Measurements from ENCODE around the gene RALB. TPM values are rescaled to one million over a fixed set of nuclear protein-coding genes. Genes with fewer than 3 reads are reported as not detected.

Gene RALB
- total RNA-seq, 1 donor from 2014 or later = 56.0 TPM

- H3K4me3 ChIP-seq (ENCODE audit: low read depth, low read length) = no peak overlapping the region
- TF ChIP-seq CTCF (conservative IDR thresholded peaks at IDR 0.05; ENCODE audit: low read depth, low read length) = no peak
- DNase-seq (ENCODE audit: low read depth) = no peak
Measured at GRCh38 chr2:120332384-120332783, 79.7 kb downstream of the RALB start.

- TF ChIP-seq CTCF (conservative IDR thresholded peaks at IDR 0.05; ENCODE audit: low read depth, low read length) = no peak
- no peak for DNase-seq (ENCODE audit: low read depth)
- H3K4me3 ChIP-seq (ENCODE audit: low read depth, low read length) = no peak overlapping the region
Measured at GRCh38 chr2:120334068-120334467, 81.4 kb downstream of the RALB start.

GRCh38 chr2:120336749-120337148 lies 84.1 kb downstream of the RALB start:
- TF ChIP-seq CTCF (conservative IDR thresholded peaks at IDR 0.05; ENCODE audit: low read depth, low read length) = no peak
- H3K4me3 ChIP-seq (ENCODE audit: low read depth, low read length) = no peak overlapping the region
- no peak for DNase-seq (ENCODE audit: low read depth)

GRCh38 chr2:120338015-120338414 lies 85.4 kb downstream of the RALB start:
- DNase-seq (ENCODE audit: low read depth) = no peak
- no peak for TF ChIP-seq CTCF (conservative IDR thresholded peaks at IDR 0.05; ENCODE audit: low read depth, low read length)
- no peak overlapping the region for H3K4me3 ChIP-seq (ENCODE audit: low read depth, low read length)

- H3K4me3 ChIP-seq (ENCODE audit: low read depth, low read length) = no peak overlapping the region
- DNase-seq (ENCODE audit: low read depth) = no peak
- no peak for TF ChIP-seq CTCF (conservative IDR thresholded peaks at IDR 0.05; ENCODE audit: low read depth, low read length)
Measured at GRCh38 chr2:120341977-120342376, 89.3 kb downstream of the RALB start.

GRCh38 chr2:120342446-120342845 lies 89.8 kb downstream of the RALB start:
- DNase-seq (ENCODE audit: low read depth) = no peak
- H3K4me3 ChIP-seq (ENCODE audit: low read depth, low read length) = no peak overlapping the region
- no peak for TF ChIP-seq CTCF (conservative IDR thresholded peaks at IDR 0.05; ENCODE audit: low read depth, low read length)

- H3K4me3 ChIP-seq (ENCODE audit: low read depth, low read length) = no peak overlapping the region
- no peak for TF ChIP-seq CTCF (conservative IDR thresholded peaks at IDR 0.05; ENCODE audit: low read depth, low read length)
- no peak for DNase-seq (ENCODE audit: low read depth)
Measured at GRCh38 chr2:120343100-120343432, 90.4 kb downstream of the RALB start.
